OCI-LY7 (cell line): ENCODE results near the gene FAM169A.
"Not testable (repeated sequence)": the region's sequence is repeated elsewhere in the genome, so short reads cannot be mapped to it uniquely, and the experiment has no call there.

Source experiments
- EZH2phosphoT487 ChIP-seq: fragments of 200-600 bp; sonication (generic); IDR thresholded peaks from 2 replicates; pipeline ENCODE4 v1.6.1; 2018; ENCODE audit warnings: low read depth, borderline replicate concordance, mild to moderate bottlenecking, mixed run types, antibody characterized with exemption, low read length, moderate library complexity, mixed read lengths
- TF ChIP-seq, protein P1 (sequence below): fragments of 200-600 bp; sonication (generic); conservative IDR thresholded peaks from 2 replicates; pipeline ENCODE4 v1.5.1; 2014; ENCODE audit warnings: mild to moderate bottlenecking, antibody characterized with exemption, low read length, moderate library complexity, mixed read lengths

DNA sequence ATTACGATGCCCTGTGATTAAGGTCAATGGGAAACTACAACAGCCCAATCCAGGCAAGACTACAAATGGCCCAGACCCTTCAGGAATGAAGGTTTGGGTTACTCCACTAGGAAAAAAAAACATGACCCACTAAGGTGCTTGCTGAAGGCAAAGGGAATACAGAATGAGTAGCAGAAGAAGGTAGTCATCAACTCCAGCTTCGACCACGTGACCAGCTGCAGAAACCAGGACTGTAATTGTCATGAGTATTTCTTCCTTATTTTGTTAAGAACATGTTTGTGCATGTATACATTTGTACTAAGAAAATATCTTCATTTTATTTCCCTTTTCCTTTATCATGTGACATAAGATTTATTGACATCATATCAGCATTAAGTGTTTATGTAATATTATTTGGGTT lies 74.5 kb downstream of the FAM169A start:
- TF ChIP-seq, protein P1, sequence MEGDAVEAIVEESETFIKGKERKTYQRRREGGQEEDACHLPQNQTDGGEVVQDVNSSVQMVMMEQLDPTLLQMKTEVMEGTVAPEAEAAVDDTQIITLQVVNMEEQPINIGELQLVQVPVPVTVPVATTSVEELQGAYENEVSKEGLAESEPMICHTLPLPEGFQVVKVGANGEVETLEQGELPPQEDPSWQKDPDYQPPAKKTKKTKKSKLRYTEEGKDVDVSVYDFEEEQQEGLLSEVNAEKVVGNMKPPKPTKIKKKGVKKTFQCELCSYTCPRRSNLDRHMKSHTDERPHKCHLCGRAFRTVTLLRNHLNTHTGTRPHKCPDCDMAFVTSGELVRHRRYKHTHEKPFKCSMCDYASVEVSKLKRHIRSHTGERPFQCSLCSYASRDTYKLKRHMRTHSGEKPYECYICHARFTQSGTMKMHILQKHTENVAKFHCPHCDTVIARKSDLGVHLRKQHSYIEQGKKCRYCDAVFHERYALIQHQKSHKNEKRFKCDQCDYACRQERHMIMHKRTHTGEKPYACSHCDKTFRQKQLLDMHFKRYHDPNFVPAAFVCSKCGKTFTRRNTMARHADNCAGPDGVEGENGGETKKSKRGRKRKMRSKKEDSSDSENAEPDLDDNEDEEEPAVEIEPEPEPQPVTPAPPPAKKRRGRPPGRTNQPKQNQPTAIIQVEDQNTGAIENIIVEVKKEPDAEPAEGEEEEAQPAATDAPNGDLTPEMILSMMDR = not testable (repeated sequence)
- not testable (repeated sequence) for TF ChIP-seq EZH2phosphoT487
